ENCODE data around the gene CDH23.

The CDH23 gene

DNA sequence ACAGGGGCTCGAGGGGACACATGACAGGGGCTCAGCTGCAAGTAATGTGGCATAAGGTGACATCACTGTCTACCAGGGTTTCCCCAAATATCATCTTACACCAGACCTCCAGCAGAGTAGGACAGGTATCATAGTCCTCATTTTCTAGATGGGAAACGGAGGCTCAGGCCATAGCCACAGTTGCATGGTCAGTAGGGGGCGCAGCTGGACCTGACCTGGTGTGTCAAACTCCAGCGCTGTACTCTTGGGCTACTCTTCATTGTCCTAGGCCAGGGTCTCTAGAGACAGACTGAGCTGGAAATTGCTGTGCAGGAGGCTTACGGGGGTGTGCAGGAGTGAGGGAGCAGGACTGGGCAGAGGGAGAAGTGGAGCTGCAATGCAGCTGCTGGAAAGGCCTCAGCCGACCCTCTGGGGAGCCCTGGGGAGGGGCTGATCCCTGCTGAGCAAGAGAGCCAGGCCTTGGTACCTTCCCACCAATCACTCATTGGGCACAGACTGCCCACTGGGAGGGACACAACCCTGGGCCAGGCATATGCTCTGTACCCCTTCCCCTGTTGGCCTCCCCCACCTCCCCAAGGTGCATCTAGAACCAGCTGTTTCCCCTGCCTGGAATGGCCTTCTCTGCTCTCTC lies 89.9 kb downstream of the CDH23 start:
- Histone ChIP-seq H3K4me2 (ENCODE audit: low read length) (no peak overlapping the region), H3K4me1 (ENCODE audit: control insufficient read depth in 1 of 2, insufficient read depth in 2 of 2, low read length in 2 of 2) (no peaks in the 10 kb centered on the region), H2BK5ac (ENCODE audit: low read depth, low read length, poor library complexity) (no peak overlapping the region), H3K79me2 (ENCODE audit: control insufficient read depth, insufficient read depth, low read length, poor library complexity) (no peaks in the 10 kb centered on the region), H3K4me3 (ENCODE audit: low read depth, low read length) (no peak overlapping the region), H2BK12ac (ENCODE audit: low read length) (no peak overlapping the region), H3K9ac (ENCODE audit: low read length) (no peak overlapping the region), H3K23ac (ENCODE audit: low read length) (no peak overlapping the region), H3K18ac (ENCODE audit: low read length) (no peak overlapping the region), H3K27me3 (ENCODE audit: insufficient read depth, low read length) (no peaks in the 10 kb centered on the region), H3K9me3 (ENCODE audit: insufficient read depth, low read depth, low read length) (peaks cover 4% of the 10 kb centered on the region), H4K12ac (ENCODE audit: low read depth, low read length) (no peak overlapping the region), H3K4ac (ENCODE audit: low read depth, low read length) (no peak overlapping the region), H3K27ac (ENCODE audit: low read depth, low read length) (no peak overlapping the region), H2AK5ac (ENCODE audit: low read length) (no peak overlapping the region), H3K14ac (ENCODE audit: low read length) (no peak overlapping the region), H2BK120ac (ENCODE audit: insufficient read depth, low read length, poor library complexity) (no peak overlapping the region), H3K36me3 (ENCODE audit: control insufficient read depth in 1 of 2, insufficient read depth in 2 of 2, low read length in 2 of 2) (no peaks in the 10 kb centered on the region), H4K8ac (ENCODE audit: low read depth, low read length) (no peak overlapping the region), H3K79me1 (ENCODE audit: low read length) (no peaks in the 10 kb centered on the region), H4K91ac (ENCODE audit: low read depth, low read length) (no peak overlapping the region), H2AFZ (ENCODE audit: insufficient read depth, low read length, poor library complexity) (no peak overlapping the region)
- WGBS (ENCODE audit: extremely low coverage, insufficient coverage, insufficient read length): no CpG with 5 or more reads among the region's 6 CpGs
- DNase-seq: peak; percentile 62 to 85

DNA sequence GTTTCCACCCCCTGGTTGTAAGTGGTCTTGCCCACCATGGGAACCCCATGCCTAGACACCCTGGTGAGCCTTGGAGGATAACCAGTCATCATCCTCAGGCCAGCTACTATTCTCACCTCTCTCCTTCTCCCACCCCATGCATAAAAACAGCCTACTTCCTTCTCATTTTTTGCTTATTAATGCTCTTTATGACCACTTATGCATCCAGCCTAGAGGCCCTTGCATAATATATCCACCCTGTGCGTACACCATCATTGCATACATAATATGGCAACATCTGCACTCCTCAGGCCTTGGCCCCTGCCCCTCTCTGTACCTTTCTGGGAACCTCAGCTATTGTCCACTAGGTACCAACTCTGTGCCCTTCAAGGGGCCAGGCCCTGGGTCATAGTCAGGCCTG lies 91.0 kb downstream of the CDH23 start:
- Histone ChIP-seq H3K4me3 (ENCODE audit: low read depth, low read length) (no peak overlapping the region), H4K8ac (ENCODE audit: low read depth, low read length) (no peak overlapping the region), H3K4ac (ENCODE audit: low read depth, low read length) (no peak overlapping the region), H2BK5ac (ENCODE audit: low read depth, low read length, poor library complexity) (no peak overlapping the region), H3K4me1 (ENCODE audit: control insufficient read depth in 1 of 2, insufficient read depth in 2 of 2, low read length in 2 of 2) (no peaks in the 10 kb centered on the region), H3K14ac (ENCODE audit: low read length) (no peak overlapping the region), H3K4me2 (ENCODE audit: low read length) (no peak overlapping the region), H3K23ac (ENCODE audit: low read length) (no peak overlapping the region), H4K91ac (ENCODE audit: low read depth, low read length) (no peak overlapping the region), H4K12ac (ENCODE audit: low read depth, low read length) (no peak overlapping the region), H2AK5ac (ENCODE audit: low read length) (no peak overlapping the region), H3K9ac (ENCODE audit: low read length) (no peak overlapping the region), H2BK120ac (ENCODE audit: insufficient read depth, low read length, poor library complexity) (no peak overlapping the region), H3K79me1 (ENCODE audit: low read length) (no peaks in the 10 kb centered on the region), H3K27ac (ENCODE audit: low read depth, low read length) (no peak overlapping the region), H3K9me3 (ENCODE audit: insufficient read depth, low read depth, low read length) (peaks cover 6% of the 10 kb centered on the region), H3K18ac (ENCODE audit: low read length) (no peak overlapping the region), H3K36me3 (ENCODE audit: control insufficient read depth in 1 of 2, insufficient read depth in 2 of 2, low read length in 2 of 2) (no peaks in the 10 kb centered on the region), H3K27me3 (ENCODE audit: insufficient read depth, low read length) (no peaks in the 10 kb centered on the region), H2AFZ (ENCODE audit: insufficient read depth, low read length, poor library complexity) (no peak overlapping the region), H2BK12ac (ENCODE audit: low read length) (no peak overlapping the region), H3K79me2 (ENCODE audit: control insufficient read depth, insufficient read depth, low read length, poor library complexity) (no peaks in the 10 kb centered on the region)
- DNase-seq: peak in 1 of 2 donors; percentile 23
- WGBS (ENCODE audit: extremely low coverage, insufficient coverage, insufficient read length): no CpG with 5 or more reads among the region's 1 CpG

DNA sequence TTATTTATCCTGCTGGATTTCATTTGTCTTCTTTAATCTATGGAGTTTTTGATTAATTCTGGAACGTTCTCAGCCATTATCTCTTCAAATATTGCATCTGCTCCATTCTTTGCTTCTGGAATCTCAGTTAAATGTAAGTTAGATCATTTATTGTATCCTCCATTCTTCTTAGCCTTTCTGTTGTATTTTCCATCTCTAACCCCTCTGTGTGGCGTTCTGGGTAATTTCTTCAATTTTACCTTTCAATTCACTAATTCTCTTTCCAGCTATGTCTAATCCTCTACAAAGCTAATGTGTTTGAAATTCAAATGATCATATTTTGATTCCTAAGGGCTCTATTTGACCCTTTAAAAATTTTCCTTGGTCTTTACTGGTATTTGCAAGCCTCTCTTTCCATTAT lies 92.4 kb downstream of the CDH23 start:
- Histone ChIP-seq H2BK12ac (ENCODE audit: low read length) (no peak overlapping the region), H3K18ac (ENCODE audit: low read length) (no peak overlapping the region), H3K79me2 (ENCODE audit: control insufficient read depth, insufficient read depth, low read length, poor library complexity) (no peaks in the 10 kb centered on the region), H4K8ac (ENCODE audit: low read depth, low read length) (no peak overlapping the region), H3K9me3 (ENCODE audit: insufficient read depth, low read depth, low read length) (peaks cover 2% of the 10 kb centered on the region), H3K23ac (ENCODE audit: low read length) (no peak overlapping the region), H2BK120ac (ENCODE audit: insufficient read depth, low read length, poor library complexity) (no peak overlapping the region), H3K9ac (ENCODE audit: low read length) (no peak overlapping the region), H2BK5ac (ENCODE audit: low read depth, low read length, poor library complexity) (no peak overlapping the region), H3K4me1 (ENCODE audit: control insufficient read depth in 1 of 2, insufficient read depth in 2 of 2, low read length in 2 of 2) (no peaks in the 10 kb centered on the region), H3K27ac (ENCODE audit: low read depth, low read length) (no peak overlapping the region), H3K27me3 (ENCODE audit: insufficient read depth, low read length) (no peaks in the 10 kb centered on the region), H3K4me3 (ENCODE audit: low read depth, low read length) (no peak overlapping the region), H4K12ac (ENCODE audit: low read depth, low read length) (no peak overlapping the region), H3K4ac (ENCODE audit: low read depth, low read length) (no peak overlapping the region), H3K4me2 (ENCODE audit: low read length) (no peak overlapping the region), H3K79me1 (ENCODE audit: low read length) (no peaks in the 10 kb centered on the region), H3K14ac (ENCODE audit: low read length) (no peak overlapping the region), H2AFZ (ENCODE audit: insufficient read depth, low read length, poor library complexity) (no peak overlapping the region), H3K36me3 (ENCODE audit: control insufficient read depth in 1 of 2, insufficient read depth in 2 of 2, low read length in 2 of 2) (no peaks in the 10 kb centered on the region), H2AK5ac (ENCODE audit: low read length) (no peak overlapping the region), H4K91ac (ENCODE audit: low read depth, low read length) (no peak overlapping the region)
- no peak for DNase-seq
- no CpG with 5 or more reads among the region's 2 CpGs for WGBS (ENCODE audit: extremely low coverage, insufficient coverage, insufficient read length)

DNA sequence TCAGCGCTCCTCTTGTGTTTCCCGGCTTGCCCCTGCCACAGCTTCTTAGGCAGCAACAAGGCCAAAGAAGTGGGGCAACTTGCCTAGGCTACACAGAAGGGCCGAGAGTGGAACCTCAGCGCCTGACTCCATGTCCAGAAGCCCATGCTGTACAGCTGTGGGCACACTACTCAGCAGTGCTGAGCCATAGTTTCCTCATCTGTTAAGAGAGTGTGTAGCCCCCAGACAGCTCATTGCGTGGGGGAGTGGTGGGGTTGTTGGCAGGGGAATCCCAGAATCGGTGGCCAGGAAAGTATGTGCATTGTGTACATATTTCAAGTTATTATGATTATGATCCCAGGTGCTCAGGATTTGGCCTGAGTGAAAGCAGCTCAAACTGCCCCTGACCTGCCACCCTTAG lies 96.2 kb downstream of the CDH23 start:
- no peak overlapping the region for H4K12ac ChIP-seq (ENCODE audit: low read depth, low read length)
- H3K4me2 ChIP-seq (ENCODE audit: low read length): no peak overlapping the region
- H3K4ac ChIP-seq (ENCODE audit: low read depth, low read length): no peak overlapping the region
- no peak overlapping the region for H2AFZ ChIP-seq (ENCODE audit: insufficient read depth, low read length, poor library complexity)
- no peak overlapping the region for H2BK5ac ChIP-seq (ENCODE audit: low read depth, low read length, poor library complexity)
- no peak overlapping the region for H2BK12ac ChIP-seq (ENCODE audit: low read length)
- no peak overlapping the region for H3K9ac ChIP-seq (ENCODE audit: low read length)
- peaks cover 2% of the 10 kb centered on the region for H3K9me3 ChIP-seq (ENCODE audit: insufficient read depth, low read depth, low read length)
- no peak overlapping the region for H2BK120ac ChIP-seq (ENCODE audit: insufficient read depth, low read length, poor library complexity)
- no peak overlapping the region for H3K27ac ChIP-seq (ENCODE audit: low read depth, low read length)
- no peaks in the 10 kb centered on the region for H3K36me3 ChIP-seq (ENCODE audit: control insufficient read depth in 1 of 2, insufficient read depth in 2 of 2, low read length in 2 of 2)
- no peak overlapping the region for H3K14ac ChIP-seq (ENCODE audit: low read length)
- no CpG with 5 or more reads among the region's 6 CpGs for WGBS (ENCODE audit: extremely low coverage, insufficient coverage, insufficient read length)
- H3K79me2 ChIP-seq (ENCODE audit: control insufficient read depth, insufficient read depth, low read length, poor library complexity): no peaks in the 10 kb centered on the region
- H2AK5ac ChIP-seq (ENCODE audit: low read length): no peak overlapping the region
- H3K4me1 ChIP-seq (ENCODE audit: control insufficient read depth in 1 of 2, insufficient read depth in 2 of 2, low read length in 2 of 2): no peaks in the 10 kb centered on the region
- no peaks in the 10 kb centered on the region for H3K27me3 ChIP-seq (ENCODE audit: insufficient read depth, low read length)
- no peaks in the 10 kb centered on the region for H3K79me1 ChIP-seq (ENCODE audit: low read length)
- H4K91ac ChIP-seq (ENCODE audit: low read depth, low read length): no peak overlapping the region
- DNase-seq: no peak
- no peak overlapping the region for H4K8ac ChIP-seq (ENCODE audit: low read depth, low read length)
- H3K4me3 ChIP-seq (ENCODE audit: low read depth, low read length): no peak overlapping the region
- no peak overlapping the region for H3K18ac ChIP-seq (ENCODE audit: low read length)
- H3K23ac ChIP-seq (ENCODE audit: low read length): no peak overlapping the region
